Testis (tissue), 5 donors: ENCODE measurements around the gene NUTF2. TPM values are rescaled to one million over a fixed set of nuclear protein-coding genes. Genes with fewer than 3 reads are reported as not detected.

Experiments
- DNase-seq: peaks from one replicate; pipeline ENCODE4 v3.0.0-alpha.2; 2019
- H3K27ac ChIP-seq, 2 donors: fragments of 200-600 bp; sonication (generic); one replicate each; pipeline ENCODE4 v1.5.1; 2019
- H3K27me3 ChIP-seq: fragments of 200-600 bp; sonication (generic); one replicate; pipeline ENCODE4 v1.5.1; 2019
- H3K36me3 ChIP-seq: fragments of 200-600 bp; sonication (generic); one replicate; pipeline ENCODE4 v1.5.1; 2017; ENCODE audit warnings: low read depth; ENCODE audit errors: missing control alignments
- H3K4me1 ChIP-seq: fragments of 200-600 bp; sonication (generic); one replicate; pipeline ENCODE4 v1.5.1; 2019
- H3K4me3 ChIP-seq, 2 donors: fragments of 200-600 bp; sonication (generic); one replicate each; pipeline ENCODE4 v1.5.1; 2017 to 2019
- H3K9me3 ChIP-seq: fragments of 200-600 bp; sonication (generic); one replicate; pipeline ENCODE4 v1.5.1; 2017
- CTCF ChIP-seq, 3 experiments: fragments of 450-650 bp in 2 of 3; fragments of 200-600 bp in 1 of 3; sonication (generic) in 1 of 3; IDR thresholded peaks; one replicate each; pipeline ENCODE4 v1.5.1; 2016 to 2019; ENCODE audit warnings: antibody characterized with exemption in 3 of 3, mild to moderate bottlenecking in 2 of 3, moderate library complexity in 1 of 3
- POLR2A ChIP-seq: fragments of 450-650 bp; IDR thresholded peaks from one replicate; pipeline ENCODE4 v1.6.1; 2017; ENCODE audit warnings: antibody characterized with exemption, mild to moderate bottlenecking, moderate library complexity
- WGBS, 2 donors: methylation state at CpG; one replicate each; pipeline ENCODE4 v1.1.5; 2018; 5-methylcytosine and 5-hydroxymethylcytosine counted together
- intact Hi-C: fragments of 100-400 bp; cut with DNase I; formaldehyde crosslinking; loops from one replicate; pipeline ENCODE4 v1.15.1; 2023; ENCODE audit warnings: low total_unique reads
- long read RNA-seq, 2 donors: transcript quantifications; one replicate each; lab custom pipeline, GENCODE V29; 2026
- polyA plus RNA-seq: library from polyadenylated mRNA; stranded (reverse); fragments of 350-450 nt; fragmentation: Illumina TruSeq; extraction: RNeasy Lipid Tissue Mini Kit (QIAGEN cat#74804); gene quantifications from one replicate; pipeline ENCODE4 v1.2.3, GENCODE V29; 2014; ENCODE audit warnings: low read depth, low replicate concordance; ENCODE audit not compliant: insufficient read depth
- total RNA-seq, 2 donors: library from RNA; depleted of rRNA; stranded (reverse); fragments of >200 nt; gene quantifications; one replicate each; pipeline ENCODE4 v1.2.3, GENCODE V29; 2016

The NUTF2 gene
- 100 to 1,000 TPM; 239 to 297 TPM for total RNA-seq
- 121 TPM for polyA plus RNA-seq
- long read RNA-seq, donor 1, transcript NUTF2-206 (5 exons, 1,119 nt): minor isoform, 7 of 289 reads
- long read RNA-seq, donor 1, transcript NUTF2-201 (5 exons, 2,321 nt): minor isoform, 89 of 289 reads
- long read RNA-seq, donor 1, transcript NUTF2-204 (3 exons, 593 nt): minor isoform, 8 of 289 reads
- long read RNA-seq, donor 1, transcript NUTF2-208 (1 exons, 2,608 nt): major isoform, 172 of 289 reads
- long read RNA-seq, donor 1, partial matches to known transcripts: 11 of 289 reads
- long read RNA-seq, donor 1, other reads (novel, unspliced or antisense): 0 of 289 reads
- long read RNA-seq, donor 2, transcript NUTF2-204 (3 exons, 593 nt): minor isoform, 12 of 214 reads
- long read RNA-seq, donor 2, transcript NUTF2-208 (1 exons, 2,608 nt): major isoform, 115 of 214 reads
- long read RNA-seq, donor 2, transcript NUTF2-206 (5 exons, 1,119 nt): minor isoform, 8 of 214 reads
- long read RNA-seq, donor 2, transcript NUTF2-201 (5 exons, 2,321 nt): minor isoform, 60 of 214 reads
- long read RNA-seq, donor 2, partial matches to known transcripts: 17 of 214 reads
- long read RNA-seq, donor 2, other reads (novel, unspliced or antisense): 0 of 214 reads

GRCh38 chr16:67846320-67847063 lies at the start of gene NUTF2:
Gene NUTF2 (plus strand): TSS chr16:67846933. CDS start chr16:67865131, 18,198 bp downstream.
- TF ChIP-seq POLR2A: no peak
- peak in 2 of 3 experiments; percentile 9 to 18 for TF ChIP-seq CTCF (IDR thresholded peaks at IDR 0.05)
- no peaks in the 10 kb centered on the region for H3K9me3 ChIP-seq
- intact Hi-C loops: no loop called here
- DNase-seq: peak; percentile 96
- H3K27ac ChIP-seq: peak within 1 kb of the TSS; percentile 89 to 99
- no peaks in the 10 kb centered on the region for H3K27me3 ChIP-seq
- peaks cover 47% of the 10 kb centered on the region for H3K4me1 ChIP-seq
- peak within 1 kb of the TSS; percentile 88 for H3K4me3 ChIP-seq
- 1 to 6% methylated on average over 7 to 44 of the region's 57 CpGs for WGBS, 2 donors
- no peaks in the 10 kb centered on the region for H3K36me3 ChIP-seq

- Histone ChIP-seq H3K27me3 (no peaks in the 10 kb centered on the region), H3K9me3 (no peaks in the 10 kb centered on the region), H3K36me3 (no peaks in the 10 kb centered on the region), H3K27ac (no peak overlapping the region), H3K4me3 (no peak overlapping the region), H3K4me1 (peaks cover 8% of the 10 kb centered on the region)
- no peak for TF ChIP-seq CTCF (IDR thresholded peaks at IDR 0.05)
- TF ChIP-seq POLR2A: no peak
- intact Hi-C loops: no loop called here
- WGBS, 2 donors: 81 to 92% methylated on average over 7 of the region's 7 CpGs
- no peak for DNase-seq
These were observed 46.3 kb upstream of the NUTF2 start for GRCh38 chr16:67800338-67800926.

DNA sequence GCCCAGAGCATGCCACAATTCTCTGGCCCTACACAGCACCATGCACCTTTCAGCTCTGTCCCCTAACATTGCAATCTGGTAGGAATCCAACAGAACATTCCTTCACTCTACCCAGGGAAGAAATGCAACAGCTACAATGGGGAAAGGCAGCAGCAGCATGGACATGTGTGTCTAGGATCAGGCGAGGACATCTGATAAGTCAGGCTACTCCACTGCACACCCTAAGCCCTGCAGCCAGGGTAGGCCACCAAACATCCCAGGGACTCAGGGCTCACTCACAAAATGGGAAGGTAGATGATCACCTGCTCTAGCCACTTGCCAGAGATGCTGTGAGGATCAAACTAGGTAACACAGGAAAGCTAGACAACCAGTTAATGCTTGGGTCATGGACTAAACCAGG lies 45.5 kb upstream of the NUTF2 start:
- no peak for DNase-seq
- H3K27ac ChIP-seq: no peak overlapping the region
- H3K4me3 ChIP-seq: no peak overlapping the region
- H3K27me3 ChIP-seq: no peaks in the 10 kb centered on the region
- intact Hi-C loops: no loop called here
- H3K36me3 ChIP-seq: no peaks in the 10 kb centered on the region
- H3K9me3 ChIP-seq: no peaks in the 10 kb centered on the region
- TF ChIP-seq POLR2A: no peak
- TF ChIP-seq CTCF (IDR thresholded peaks at IDR 0.05): no peak
- H3K4me1 ChIP-seq: peaks cover 12% of the 10 kb centered on the region
- WGBS, 2 donors: 95 to 100% methylated on average over 1 of the region's 1 CpG

DNA sequence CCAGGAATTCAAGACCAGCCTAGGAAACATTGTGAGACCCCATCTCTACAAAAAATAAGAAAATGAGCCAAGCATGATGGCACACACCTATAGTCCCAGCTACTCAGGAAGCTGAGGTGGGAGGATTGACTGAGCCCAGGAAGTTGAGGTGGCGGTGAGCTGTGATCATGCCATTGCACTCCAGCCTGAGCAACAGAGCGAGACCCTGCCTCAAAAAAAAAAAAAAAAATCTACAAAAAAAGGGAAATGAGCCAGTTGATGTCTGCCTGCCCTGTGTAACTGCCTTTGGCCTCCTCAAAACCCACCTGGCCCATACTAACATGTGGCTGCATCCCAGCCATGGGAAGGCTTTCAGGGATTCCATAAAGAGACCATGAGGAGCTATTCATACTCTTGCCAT lies 44.9 kb upstream of the NUTF2 start:
- WGBS, 2 donors: 95 to 100% methylated on average over 2 of the region's 2 CpGs
- peaks cover 12% of the 10 kb centered on the region for H3K4me1 ChIP-seq
- no peaks in the 10 kb centered on the region for H3K9me3 ChIP-seq
- intact Hi-C loops: no loop called here
- no peaks in the 10 kb centered on the region for H3K27me3 ChIP-seq
- no peak overlapping the region for H3K4me3 ChIP-seq
- no peak for DNase-seq
- H3K36me3 ChIP-seq: no peaks in the 10 kb centered on the region
- TF ChIP-seq CTCF (IDR thresholded peaks at IDR 0.05): no peak
- no peak for TF ChIP-seq POLR2A
- H3K27ac ChIP-seq: no peak overlapping the region
